ENCODE measurements around the gene TEX51. TPM values are rescaled to one million over a fixed set of nuclear protein-coding genes. Genes with fewer than 3 reads are reported as not detected.

The TEX51 gene
- total RNA-seq, 1 experiment from 2014 or later = not detected

GRCh38 chr2:126849991-126850535, 48.6 kb upstream of the TEX51 start:
- ChIA-PET RAD21 (ENCODE audit: low non-redundant PET in 1 of 2, low total read pairs in 2 of 2, uncharacterized antibody in 2 of 2, unreplicated experiment in 2 of 2) (no interaction called here), CTCF (no interaction called here), POLR2A (no interaction called here)
- H3K9me2 ChIP-seq (ENCODE audit: insufficient read depth) = no peaks in the 10 kb centered on the region
- H2AFZ ChIP-seq (ENCODE audit: low read depth, low read length, poor library complexity, severe bottlenecking) = no peak overlapping the region
- H3K79me2 ChIP-seq (ENCODE audit: insufficient read depth, low read length) = no peaks in the 10 kb centered on the region
- DNase-seq (ENCODE audit: low read depth, low spot score) (no peak), ATAC-seq (no peak)
- no peaks in the 10 kb centered on the region for H3K9me3 ChIP-seq (ENCODE audit: control insufficient read depth in 1 of 2, insufficient read depth in 1 of 2, low read depth in 1 of 2, low read length in 2 of 2)
- H3K4me1 ChIP-seq (ENCODE audit: control insufficient read depth in 1 of 2, insufficient read depth in 2 of 2, low read length in 2 of 2) = no peaks in the 10 kb centered on the region
- intact Hi-C loops (cut with micrococcal nuclease) = no loop called here
- H3K27me3 ChIP-seq (ENCODE audit: insufficient read depth, low read length) = peaks cover 29% of the 10 kb centered on the region
- no peak overlapping the region for H3K4me3 ChIP-seq (replicated peaks in 1 of 2; ENCODE audit: low read depth in 1 of 2, low read length in 2 of 2)
- TF ChIP-seq POLR2AphosphoS5 (IDR thresholded peaks at IDR 0.05; ENCODE audit: low read depth, low read length) = no peak
- no peak for TF ChIP-seq JUND (IDR thresholded peaks at IDR 0.05)
- TF ChIP-seq, protein P1, sequence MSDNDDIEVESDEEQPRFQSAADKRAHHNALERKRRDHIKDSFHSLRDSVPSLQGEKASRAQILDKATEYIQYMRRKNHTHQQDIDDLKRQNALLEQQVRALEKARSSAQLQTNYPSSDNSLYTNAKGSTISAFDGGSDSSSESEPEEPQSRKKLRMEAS (IDR thresholded peaks at IDR 0.05) = no peak
- no peak for TF ChIP-seq SIN3A (IDR thresholded peaks at IDR 0.05; ENCODE audit: low read depth)
- no peak for TF ChIP-seq FOSL1 (IDR thresholded peaks at IDR 0.05; ENCODE audit: low read depth)
- TF ChIP-seq ZNF274 (IDR thresholded peaks at IDR 0.05; ENCODE audit: low read depth, low read length) = no peak
- no peak for TF ChIP-seq ELF1 (IDR thresholded peaks at IDR 0.05; ENCODE audit: borderline replicate concordance, low read depth)
- TF ChIP-seq ZBTB33 (IDR thresholded peaks at IDR 0.05; ENCODE audit: extremely low read depth, insufficient replicate concordance, low read length) = no peak
- no peak for TF ChIP-seq EZH2 (IDR thresholded peaks at IDR 0.05)
- no peak for TF ChIP-seq YY1 (IDR thresholded peaks at IDR 0.05; ENCODE audit: extremely low read depth, insufficient replicate concordance, low read depth, low read length)
- no peak for TF ChIP-seq EGR1 (IDR thresholded peaks at IDR 0.05; ENCODE audit: low read depth)
- TF ChIP-seq, protein P2, sequence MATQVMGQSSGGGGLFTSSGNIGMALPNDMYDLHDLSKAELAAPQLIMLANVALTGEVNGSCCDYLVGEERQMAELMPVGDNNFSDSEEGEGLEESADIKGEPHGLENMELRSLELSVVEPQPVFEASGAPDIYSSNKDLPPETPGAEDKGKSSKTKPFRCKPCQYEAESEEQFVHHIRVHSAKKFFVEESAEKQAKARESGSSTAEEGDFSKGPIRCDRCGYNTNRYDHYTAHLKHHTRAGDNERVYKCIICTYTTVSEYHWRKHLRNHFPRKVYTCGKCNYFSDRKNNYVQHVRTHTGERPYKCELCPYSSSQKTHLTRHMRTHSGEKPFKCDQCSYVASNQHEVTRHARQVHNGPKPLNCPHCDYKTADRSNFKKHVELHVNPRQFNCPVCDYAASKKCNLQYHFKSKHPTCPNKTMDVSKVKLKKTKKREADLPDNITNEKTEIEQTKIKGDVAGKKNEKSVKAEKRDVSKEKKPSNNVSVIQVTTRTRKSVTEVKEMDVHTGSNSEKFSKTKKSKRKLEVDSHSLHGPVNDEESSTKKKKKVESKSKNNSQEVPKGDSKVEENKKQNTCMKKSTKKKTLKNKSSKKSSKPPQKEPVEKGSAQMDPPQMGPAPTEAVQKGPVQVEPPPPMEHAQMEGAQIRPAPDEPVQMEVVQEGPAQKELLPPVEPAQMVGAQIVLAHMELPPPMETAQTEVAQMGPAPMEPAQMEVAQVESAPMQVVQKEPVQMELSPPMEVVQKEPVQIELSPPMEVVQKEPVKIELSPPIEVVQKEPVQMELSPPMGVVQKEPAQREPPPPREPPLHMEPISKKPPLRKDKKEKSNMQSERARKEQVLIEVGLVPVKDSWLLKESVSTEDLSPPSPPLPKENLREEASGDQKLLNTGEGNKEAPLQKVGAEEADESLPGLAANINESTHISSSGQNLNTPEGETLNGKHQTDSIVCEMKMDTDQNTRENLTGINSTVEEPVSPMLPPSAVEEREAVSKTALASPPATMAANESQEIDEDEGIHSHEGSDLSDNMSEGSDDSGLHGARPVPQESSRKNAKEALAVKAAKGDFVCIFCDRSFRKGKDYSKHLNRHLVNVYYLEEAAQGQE (IDR thresholded peaks at IDR 0.05; ENCODE audit: low read depth) = no peak
- TF ChIP-seq POLR2A (IDR thresholded peaks at IDR 0.05; ENCODE audit: borderline replicate concordance, extremely low read depth, insufficient read depth, insufficient read length) = no peak
- no peaks in the 10 kb centered on the region for H4K20me1 ChIP-seq (ENCODE audit: insufficient read depth)
- H3K27ac ChIP-seq (ENCODE audit: low read depth, low read length) = no peak overlapping the region
- no TSS peak for BruUV-seq (replicated peaks)
- no peaks in the 10 kb centered on the region for H3K36me3 ChIP-seq (ENCODE audit: control insufficient read depth in 1 of 2, insufficient read depth in 2 of 2, low read length in 2 of 2)
- no peak overlapping the region for H3K9ac ChIP-seq (ENCODE audit: low read length)
- H3K4me2 ChIP-seq (ENCODE audit: low read length) = no peak overlapping the region

Measured in HCT116 (cell line).